ENCODE results near the gene SON. TPM values are rescaled to one million over a fixed set of nuclear protein-coding genes. Genes with fewer than 3 reads are reported as not detected.

Gene SON
- total RNA-seq, 1 experiment from 2014 or later = 68.1 TPM

DNA sequence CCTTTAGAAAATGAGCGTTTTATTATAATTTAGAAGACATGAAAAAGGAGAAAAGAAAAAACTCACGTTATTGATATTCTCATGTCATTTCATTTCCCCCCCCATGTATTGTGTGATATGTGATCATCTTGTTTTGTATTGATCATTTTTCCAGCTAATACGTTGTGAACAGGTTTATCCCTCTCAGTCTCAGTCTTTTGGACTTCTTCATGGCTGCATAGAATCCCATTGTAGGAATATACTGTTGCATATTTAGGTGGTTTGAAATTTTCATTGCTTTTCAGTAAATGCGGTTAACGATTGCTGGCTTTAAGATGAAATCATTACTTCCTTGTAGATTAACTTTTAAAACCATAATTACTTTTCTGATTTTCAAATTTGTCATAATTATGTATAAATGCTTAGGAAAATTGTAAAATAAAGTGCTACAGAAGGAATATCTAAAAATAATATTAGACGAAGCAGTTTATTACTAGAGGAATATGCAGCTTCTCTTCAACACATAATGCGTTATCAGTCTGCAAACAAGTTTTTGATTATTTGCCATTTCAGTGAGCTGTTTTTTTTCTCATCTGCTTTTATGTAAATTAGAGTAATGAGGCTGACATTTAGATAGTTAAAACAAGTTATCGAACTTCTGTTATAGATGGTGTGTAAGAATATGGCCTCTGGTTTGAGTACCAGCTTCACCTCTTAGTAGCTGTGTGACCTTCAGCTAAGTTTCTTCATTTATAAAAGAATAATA lies 1.8 kb downstream of the SON start:
- DNase-seq (ENCODE audit: extremely low read depth, low read depth) = no peak

DNA sequence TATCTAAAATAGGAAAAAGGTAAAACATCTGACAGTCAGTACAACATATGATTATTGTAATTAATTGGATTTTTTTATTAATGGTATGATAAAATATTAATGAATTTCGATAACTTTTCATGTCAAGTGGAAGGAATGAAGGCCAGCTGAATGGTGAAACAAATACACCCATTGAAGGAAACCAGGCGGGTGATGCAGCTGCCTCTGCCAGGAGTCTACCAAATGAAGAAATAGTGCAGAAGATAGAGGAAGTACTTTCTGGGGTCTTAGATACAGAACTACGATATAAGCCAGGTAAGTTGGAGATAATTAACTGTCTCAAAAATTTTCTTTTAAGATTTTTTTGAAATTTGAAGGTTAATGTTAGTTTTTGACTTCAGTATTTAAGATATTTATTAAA lies 3.2 kb downstream of the SON start:
- no peak for DNase-seq (ENCODE audit: extremely low read depth, low read depth)

DNA sequence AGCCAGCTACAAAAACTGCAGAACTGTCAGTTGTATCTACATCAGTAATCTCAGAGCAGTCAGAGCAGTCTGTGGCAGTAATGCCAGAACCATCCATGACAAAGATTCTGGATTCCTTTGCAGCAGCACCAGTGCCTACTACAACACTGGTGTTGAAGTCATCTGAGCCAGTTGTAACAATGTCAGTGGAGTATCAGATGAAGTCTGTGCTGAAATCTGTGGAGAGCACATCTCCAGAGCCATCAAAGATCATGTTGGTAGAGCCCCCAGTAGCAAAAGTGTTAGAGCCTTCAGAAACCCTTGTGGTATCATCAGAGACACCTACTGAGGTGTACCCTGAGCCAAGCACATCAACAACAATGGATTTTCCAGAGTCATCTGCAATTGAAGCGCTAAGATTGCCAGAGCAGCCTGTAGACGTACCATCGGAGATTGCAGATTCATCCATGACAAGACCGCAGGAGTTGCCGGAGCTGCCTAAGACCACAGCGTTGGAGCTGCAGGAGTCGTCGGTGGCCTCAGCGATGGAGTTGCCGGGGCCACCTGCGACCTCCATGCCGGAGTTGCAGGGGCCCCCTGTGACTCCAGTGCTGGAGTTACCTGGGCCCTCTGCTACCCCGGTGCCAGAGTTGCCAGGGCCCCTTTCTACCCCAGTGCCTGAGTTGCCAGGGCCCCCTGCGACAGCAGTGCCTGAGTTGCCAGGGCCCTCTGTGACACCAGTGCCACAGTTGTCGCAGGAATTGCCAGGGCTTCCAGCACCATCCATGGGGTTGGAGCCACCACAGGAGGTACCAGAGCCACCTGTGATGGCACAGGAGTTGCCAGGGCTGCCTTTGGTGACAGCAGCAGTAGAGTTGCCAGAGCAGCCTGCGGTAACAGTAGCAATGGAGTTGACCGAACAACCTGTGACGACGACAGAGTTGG lies 7.3 kb downstream of the SON start:
- no peak for DNase-seq (ENCODE audit: extremely low read depth, low read depth)

DNA sequence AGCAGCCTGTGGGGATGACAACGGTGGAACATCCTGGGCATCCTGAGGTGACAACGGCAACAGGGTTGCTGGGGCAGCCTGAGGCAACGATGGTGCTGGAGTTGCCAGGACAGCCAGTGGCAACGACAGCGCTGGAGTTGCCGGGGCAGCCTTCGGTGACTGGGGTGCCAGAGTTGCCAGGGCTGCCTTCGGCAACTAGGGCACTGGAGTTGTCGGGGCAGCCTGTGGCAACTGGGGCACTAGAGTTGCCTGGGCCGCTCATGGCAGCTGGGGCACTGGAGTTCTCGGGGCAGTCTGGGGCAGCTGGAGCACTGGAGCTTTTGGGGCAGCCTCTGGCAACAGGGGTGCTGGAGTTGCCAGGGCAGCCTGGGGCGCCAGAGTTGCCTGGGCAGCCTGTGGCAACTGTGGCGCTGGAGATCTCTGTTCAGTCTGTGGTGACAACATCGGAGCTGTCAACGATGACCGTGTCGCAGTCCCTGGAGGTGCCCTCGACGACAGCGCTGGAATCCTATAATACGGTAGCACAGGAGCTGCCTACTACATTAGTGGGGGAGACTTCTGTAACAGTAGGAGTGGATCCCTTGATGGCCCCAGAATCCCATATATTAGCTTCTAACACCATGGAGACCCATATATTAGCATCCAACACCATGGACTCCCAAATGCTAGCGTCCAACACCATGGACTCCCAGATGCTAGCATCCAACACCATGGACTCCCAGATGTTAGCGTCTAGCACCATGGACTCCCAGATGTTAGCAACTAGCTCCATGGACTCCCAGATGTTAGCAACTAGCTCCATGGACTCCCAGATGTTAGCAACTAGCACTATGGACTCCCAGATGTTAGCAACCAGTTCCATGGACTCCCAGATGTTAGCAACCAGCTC lies 8.2 kb downstream of the SON start:
- DNase-seq (ENCODE audit: extremely low read depth, low read depth) = no peak

DNA sequence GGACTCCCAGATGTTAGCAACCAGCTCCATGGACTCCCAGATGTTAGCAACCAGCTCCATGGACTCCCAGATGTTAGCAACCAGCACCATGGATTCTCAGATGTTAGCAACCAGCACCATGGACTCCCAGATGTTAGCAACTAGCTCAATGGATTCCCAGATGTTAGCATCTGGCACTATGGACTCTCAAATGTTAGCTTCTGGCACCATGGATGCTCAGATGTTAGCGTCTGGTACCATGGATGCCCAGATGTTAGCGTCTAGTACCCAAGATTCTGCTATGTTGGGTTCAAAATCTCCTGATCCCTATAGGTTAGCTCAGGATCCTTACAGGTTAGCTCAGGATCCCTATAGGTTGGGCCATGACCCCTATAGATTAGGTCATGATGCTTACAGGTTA lies 8.8 kb downstream of the SON start:
- DNase-seq (ENCODE audit: extremely low read depth, low read depth) = no peak

DNA sequence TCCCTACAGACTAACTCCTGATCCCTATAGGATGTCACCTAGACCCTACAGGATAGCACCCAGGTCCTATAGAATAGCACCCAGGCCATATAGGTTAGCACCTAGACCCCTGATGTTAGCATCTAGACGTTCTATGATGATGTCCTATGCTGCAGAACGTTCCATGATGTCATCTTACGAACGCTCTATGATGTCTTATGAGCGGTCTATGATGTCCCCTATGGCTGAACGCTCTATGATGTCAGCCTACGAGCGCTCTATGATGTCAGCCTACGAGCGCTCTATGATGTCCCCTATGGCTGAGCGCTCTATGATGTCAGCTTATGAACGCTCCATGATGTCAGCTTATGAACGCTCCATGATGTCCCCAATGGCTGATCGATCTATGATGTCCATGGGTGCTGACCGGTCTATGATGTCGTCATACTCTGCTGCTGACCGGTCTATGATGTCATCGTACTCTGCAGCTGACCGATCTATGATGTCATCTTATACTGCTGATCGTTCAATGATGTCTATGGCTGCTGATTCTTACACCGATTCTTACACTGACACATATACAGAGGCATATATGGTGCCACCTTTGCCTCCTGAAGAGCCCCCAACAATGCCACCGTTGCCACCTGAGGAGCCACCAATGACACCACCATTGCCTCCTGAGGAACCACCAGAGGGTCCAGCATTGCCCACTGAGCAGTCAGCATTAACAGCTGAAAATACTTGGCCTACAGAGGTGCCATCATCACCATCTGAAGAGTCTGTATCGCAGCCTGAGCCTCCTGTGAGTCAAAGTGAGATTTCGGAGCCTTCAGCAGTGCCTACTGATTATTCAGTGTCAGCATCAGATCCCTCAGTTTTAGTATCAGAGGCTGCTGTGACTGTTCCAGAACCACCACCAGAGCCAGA lies 9.5 kb downstream of the SON start:
- no peak for DNase-seq (ENCODE audit: extremely low read depth, low read depth)

DNA sequence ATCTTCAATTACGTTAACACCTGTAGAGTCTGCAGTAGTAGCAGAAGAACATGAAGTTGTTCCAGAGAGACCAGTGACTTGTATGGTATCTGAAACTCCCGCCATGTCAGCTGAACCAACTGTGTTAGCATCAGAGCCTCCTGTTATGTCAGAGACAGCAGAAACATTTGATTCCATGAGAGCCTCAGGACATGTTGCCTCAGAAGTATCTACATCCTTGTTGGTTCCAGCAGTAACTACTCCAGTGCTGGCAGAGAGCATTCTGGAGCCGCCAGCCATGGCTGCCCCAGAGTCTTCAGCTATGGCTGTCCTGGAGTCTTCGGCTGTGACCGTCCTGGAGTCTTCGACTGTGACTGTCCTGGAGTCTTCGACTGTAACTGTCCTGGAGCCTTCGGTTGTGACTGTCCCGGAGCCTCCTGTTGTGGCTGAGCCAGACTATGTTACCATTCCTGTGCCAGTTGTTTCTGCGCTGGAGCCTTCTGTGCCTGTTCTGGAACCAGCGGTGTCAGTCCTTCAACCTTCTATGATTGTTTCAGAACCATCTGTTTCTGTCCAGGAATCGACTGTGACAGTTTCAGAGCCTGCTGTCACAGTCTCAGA lies 10.3 kb downstream of the SON start:
- DNase-seq (ENCODE audit: extremely low read depth, low read depth) = no peak

DNA sequence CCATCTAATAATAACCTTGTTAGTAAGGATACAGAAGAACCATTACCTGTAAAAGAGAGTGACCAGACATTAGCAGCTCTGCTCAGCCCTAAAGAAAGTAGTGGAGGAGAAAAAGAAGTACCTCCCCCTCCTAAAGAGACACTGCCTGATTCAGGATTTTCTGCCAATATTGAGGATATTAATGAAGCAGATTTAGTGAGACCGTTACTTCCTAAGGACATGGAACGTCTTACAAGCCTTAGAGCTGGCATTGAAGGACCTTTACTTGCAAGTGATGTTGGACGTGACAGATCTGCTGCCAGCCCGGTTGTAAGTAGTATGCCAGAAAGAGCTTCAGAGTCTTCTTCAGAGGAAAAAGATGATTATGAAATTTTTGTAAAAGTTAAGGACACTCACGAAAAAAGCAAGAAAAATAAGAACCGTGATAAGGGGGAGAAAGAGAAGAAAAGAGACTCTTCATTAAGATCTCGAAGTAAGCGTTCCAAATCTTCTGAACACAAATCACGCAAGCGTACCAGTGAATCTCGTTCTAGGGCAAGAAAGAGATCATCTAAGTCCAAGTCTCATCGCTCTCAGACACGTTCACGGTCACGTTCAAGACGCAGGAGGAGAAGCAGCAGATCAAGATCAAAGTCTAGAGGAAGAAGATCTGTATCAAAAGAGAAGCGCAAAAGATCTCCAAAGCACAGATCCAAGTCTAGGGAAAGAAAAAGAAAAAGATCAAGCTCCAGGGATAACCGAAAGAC lies 11.6 kb downstream of the SON start:
- DNase-seq (ENCODE audit: extremely low read depth, low read depth) = no peak

DNA sequence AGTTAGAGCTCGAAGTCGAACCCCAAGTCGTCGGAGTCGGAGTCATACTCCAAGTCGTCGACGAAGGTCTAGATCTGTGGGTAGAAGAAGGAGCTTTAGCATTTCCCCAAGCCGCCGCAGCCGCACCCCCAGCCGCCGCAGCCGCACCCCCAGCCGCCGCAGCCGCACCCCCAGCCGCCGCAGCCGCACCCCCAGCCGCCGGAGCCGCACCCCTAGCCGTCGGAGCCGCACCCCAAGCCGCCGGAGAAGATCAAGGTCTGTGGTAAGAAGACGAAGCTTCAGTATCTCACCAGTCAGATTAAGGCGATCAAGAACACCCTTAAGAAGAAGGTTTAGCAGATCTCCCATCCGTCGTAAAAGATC lies 12.1 kb downstream of the SON start:
- DNase-seq (ENCODE audit: extremely low read depth, low read depth) = no peak

DNA sequence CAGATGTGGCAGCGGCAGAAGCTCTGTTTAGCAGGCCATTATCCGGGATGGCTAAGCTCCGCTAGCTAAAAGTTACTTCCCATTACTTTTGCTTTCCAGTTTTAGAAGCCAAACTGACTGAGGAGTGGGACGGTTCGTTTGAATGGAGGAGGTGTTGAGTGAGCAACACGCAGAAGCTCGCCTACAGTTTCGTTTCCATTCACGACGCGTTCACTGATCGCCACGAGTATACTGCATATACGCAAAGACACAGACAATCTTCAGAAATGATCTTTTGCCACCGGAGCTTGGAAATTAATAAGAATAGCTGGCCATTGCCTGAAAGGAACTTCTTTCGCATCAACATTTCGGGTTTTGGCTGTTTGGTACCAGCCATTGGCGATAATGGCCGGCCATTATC lies 14.6 kb downstream of the SON start:
- DNase-seq (ENCODE audit: extremely low read depth, low read depth) = no peak

DNA sequence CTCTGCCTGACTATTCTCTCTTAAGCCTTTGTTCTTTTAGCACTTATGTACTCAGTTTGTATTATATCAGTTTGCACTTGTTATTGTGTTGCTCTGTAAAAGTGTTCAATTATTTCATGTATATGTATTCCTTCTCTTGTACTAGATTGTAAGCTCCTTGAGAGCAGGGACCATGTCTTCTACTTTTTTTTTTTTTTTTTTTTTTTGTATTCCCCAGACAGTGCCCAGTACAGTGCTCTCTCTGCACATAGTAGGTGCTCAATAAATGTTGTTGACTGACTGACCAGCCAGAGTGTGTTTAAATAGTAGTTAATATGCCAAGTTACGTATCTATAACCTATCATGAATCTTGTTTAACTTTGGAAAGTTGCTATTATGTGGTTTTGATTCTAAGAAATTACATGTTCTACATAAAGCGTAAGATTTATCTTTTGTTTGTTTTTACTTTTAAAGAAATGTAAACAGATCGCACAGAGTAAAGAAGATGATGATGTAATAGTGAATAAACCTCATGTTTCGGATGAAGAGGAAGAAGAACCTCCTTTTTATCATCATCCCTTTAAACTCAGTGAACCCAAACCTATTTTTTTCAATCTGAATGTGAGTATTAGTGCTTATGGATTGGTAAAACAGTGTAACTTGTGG lies 16.1 kb downstream of the SON start:
- DNase-seq (ENCODE audit: extremely low read depth, low read depth) = no peak

DNA sequence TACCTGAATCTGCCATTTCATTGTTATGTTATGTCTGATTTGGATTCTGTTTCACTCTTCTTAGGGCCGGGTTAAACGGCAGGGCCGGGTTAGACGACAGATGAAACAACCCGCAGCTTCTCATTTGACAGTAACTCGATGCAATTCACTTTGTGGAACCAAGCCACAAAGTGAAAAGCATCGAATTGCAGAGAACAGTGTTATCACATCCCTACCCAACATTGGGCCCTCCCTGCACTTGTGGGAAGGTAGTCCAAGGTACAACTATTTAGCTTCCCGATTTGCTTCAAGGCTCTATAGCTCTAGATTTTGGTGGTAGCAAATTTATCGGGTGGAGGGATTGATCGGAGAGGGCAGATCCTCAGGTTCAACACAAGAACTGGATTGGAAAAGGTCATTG lies 17.0 kb downstream of the SON start:
- no peak for DNase-seq (ENCODE audit: extremely low read depth, low read depth)

DNA sequence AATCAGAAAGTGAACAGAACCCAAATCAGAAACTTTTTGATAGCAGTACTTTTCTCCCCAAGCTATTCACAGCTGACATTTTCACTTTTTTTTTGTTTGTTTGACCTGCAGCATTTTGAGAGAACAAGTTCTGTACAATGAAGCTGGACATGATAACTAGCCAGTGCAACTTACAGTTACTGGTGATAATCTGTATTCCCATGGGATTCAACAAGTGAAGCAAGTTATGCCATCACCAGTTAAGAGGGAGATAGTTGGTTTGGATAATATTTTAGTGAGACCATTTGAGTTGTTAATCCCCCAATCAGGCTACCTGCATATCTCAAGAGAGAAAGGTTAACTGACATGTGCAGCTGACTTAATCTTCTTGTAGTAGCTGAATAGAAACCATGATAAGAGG lies 18.1 kb downstream of the SON start:
- no peak for DNase-seq (ENCODE audit: extremely low read depth, low read depth)

DNA sequence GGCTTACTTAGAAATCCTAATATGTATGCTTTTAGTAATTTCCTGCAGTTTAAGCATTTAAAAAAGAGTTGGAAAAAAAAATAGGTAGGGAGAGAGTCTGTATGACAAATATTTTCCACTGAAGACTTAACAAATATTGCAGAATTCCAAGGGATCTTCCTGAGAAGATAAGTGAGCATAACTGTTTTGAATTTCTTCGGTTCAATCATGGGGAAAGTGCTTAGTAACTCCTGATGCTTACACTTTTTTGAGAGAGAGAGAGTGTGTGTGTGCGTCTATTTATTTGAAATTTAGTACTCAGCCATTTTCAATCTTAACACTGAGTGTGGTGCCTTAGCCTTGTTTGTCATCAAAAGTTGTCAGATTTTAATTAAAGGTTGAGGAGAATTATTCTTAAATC lies 18.5 kb downstream of the SON start:
- no peak for DNase-seq (ENCODE audit: extremely low read depth, low read depth)

DNA sequence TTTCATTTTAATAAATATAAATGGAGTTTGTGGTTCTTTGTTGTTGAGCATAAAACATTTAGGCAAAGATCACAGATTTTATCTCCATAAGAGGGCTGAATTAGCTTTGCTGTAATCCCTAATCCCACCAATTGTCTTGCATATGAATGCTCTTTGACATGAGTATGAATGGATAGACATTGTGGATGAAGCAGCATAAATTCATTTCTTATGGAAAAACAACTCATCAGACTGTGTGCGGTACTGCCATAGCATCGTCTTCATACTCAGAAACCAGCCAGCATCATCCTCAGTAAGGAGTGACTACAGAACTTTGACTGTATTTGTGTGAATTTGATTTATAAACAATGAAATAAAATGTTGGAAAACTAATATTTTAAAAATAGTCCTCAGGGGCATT lies 19.6 kb downstream of the SON start:
- no peak for DNase-seq (ENCODE audit: extremely low read depth, low read depth)

DNA sequence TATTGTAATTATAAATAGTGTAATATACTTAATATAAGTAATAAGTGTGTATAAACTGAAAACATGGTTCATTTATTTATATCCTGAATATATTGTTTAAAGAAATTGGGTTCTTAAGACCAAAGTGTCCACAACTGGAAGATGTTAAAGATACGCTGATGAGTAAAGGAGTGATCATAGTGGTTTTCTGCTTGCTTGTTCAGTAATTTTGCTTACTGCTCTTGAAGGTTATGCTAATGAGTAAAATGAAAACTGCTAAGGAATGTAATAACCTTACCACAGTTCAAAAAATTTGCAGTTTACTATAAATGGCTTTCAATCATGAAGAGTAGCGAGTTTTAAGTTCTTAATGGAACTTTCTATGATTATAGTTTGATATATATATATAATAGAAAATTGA lies 23.7 kb downstream of the SON start:
- no peak for DNase-seq (ENCODE audit: extremely low read depth, low read depth)

DNA sequence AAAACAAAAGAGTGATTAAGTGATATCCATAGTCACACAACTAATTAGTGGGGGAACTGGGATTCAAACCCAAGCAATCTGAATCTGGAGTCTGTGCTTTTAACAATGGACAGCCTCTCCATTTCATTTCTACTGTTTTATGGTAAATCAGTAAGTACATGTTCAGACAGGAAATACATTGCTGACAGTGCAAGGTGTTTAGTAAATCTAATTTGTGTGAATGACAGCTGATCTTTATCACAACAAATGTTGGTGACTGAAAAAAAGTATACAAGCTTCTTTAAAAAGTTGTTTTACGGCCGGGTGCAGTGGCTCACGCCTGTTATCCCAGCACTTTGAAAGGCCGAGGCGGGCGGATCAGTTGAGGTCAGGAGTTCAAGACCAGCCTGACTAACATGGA lies 25.1 kb downstream of the SON start:
- no peak for DNase-seq (ENCODE audit: extremely low read depth, low read depth)

DNA sequence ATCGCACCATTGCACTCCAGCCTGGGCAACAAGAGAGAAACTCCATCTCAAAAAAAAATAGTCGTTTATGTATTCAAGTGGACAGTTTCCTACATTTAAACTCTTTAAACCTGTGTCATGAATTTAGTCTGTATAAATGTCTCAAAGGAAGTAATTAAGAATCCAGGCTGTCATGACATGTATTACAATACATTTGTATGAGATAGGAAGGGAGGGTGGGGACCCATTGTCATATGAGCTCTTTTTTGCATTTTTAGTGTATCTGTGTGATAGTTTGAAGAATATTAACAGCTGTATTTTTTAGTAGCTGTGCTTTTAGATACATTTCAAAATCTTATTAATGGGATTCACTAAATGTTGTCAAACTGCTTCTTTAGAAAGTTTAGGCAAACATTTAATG lies 25.6 kb downstream of the SON start:
- no peak for DNase-seq (ENCODE audit: extremely low read depth, low read depth)

DNA sequence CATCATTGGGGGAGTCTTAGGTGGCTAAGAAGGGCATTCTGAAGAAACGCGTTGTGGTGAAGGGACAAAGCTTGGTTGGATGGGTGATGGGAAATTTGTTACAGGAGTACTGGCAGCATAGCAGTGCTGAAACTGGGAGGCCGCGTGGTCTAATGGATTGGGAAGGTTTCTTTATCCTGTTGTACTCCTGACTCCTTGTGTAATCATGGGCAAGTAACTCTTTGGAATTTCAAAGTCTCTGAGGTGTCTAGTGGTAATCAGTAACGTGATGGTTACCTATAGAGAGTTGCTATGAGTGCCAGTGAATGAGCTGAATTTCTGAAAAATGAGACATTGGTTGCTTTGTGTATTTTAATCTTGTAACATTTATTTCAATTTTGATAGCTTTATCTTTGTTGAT lies 27.2 kb downstream of the SON start:
- DNase-seq (ENCODE audit: extremely low read depth, low read depth) = no peak

Data from NCI-H460 (cell line).